ENCODE measurements around the gene SMAD4. TPM values are rescaled to one million over a fixed set of nuclear protein-coding genes. Genes with fewer than 3 reads are reported as not detected.
"Not testable (repeated sequence)": the region's sequence is repeated elsewhere in the genome, so short reads cannot be mapped to it uniquely, and the experiment has no call there.

The SMAD4 gene
- polyA plus RNA-seq, 3 donors = 15.8 to 45.1 (median 28.3) TPM

DNA sequence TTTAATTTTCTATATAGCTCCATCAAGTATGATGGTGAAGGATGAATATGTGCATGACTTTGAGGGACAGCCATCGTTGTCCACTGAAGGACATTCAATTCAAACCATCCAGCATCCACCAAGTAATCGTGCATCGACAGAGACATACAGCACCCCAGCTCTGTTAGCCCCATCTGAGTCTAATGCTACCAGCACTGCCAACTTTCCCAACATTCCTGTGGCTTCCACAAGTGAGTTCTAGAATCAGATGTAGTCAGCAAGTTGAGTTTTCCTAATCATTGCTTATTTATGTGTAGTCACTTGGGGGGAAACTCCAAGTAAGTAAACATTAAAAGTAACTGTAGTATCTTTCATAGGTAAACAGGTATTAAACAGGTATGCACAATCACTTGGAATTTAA is 24.8 kb downstream of the SMAD4 start:
- no peak overlapping the region for H3K27ac ChIP-seq (ENCODE audit: low read depth, low read length)
- 89 to 97% (median 92%) methylated on average over 3 of the region's 3 CpGs for WGBS, 3 donors

DNA sequence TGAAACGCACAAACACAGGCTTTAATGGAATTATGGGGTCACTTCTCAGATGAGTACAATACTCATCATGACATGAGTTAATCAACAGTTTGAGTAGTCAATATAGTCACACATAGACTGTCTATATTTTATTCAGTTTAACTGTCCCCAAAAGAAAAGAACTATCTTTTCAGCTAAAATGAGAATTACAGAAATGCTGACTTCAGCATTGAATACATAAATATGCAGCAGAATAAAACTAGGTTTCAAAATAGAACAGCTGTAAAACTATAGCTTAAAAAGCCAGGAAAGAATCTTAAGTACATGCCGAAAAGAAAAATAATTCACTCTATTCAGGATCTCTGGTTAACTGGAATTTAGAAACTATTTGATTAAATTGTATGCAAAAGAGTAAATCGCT is 30.0 kb downstream of the SMAD4 start:
- H3K27ac ChIP-seq (ENCODE audit: low read depth, low read length) = no peak overlapping the region
- 89 to 93% (median 90%) methylated on average over 3 of the region's 3 CpGs for WGBS, 3 donors

DNA sequence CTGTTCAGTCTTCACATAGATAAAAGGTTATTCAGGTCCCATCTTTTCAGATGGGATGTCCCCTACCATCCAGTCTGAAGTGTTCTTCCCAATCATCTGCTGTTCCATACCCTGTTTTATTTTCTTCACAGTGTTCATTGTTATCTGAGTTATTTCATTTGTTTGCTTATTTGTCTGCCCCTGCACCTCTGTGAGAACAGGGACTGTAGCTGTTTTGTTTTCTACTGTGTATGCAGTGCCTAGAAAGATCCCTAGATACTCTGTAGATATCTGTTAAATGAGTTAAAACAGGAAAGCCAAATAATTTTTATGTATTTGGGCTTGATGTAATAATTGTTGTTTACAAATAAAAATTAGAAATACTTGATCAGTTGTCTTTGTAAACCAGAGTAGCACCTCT is 34.2 kb downstream of the SMAD4 start:
- no peak overlapping the region for H3K27ac ChIP-seq (ENCODE audit: low read depth, low read length)

DNA sequence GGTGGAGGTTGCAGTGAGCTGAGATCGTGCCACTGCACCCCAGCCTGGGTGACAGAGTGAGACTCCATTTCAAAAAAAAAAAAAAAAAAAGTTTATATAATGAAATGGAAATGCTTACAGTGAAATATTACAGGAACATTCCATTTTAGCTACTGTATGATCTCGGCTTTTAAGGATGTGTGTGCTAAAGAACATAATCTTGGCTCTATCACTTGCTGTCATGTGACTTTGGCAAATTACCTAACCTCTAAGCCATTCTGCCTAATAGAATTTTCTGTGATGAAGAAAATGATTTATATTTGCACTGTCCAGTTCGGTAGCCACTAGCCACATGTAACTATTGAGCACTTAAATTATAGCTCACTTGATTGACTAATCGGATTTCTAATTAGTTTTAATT is 36.3 kb downstream of the SMAD4 start:
- 78 to 84% (median 80%) methylated on average over 4 of the region's 4 CpGs for WGBS, 3 donors

DNA sequence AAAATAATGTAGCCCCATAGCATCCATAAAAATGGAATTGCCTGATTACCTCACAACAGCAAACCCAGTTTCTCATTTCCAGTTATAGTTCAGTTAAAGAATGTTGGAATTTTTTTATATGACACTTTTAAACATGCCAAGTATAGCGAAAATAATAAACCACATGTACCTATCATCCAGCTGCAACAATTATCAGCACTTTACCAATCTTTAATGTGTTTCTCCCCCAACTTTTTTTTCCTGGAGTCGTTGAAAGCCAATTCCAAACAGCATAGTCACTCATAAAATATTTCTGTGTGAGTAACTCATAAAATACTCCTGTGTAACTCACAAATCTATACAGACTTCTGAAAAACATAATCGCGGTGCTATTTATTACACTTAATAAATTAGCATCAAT is 38.1 kb downstream of the SMAD4 start:
- 88% methylated on average over 4 of the region's 4 CpGs for WGBS, 3 donors
- no peak overlapping the region for H3K27ac ChIP-seq (ENCODE audit: low read depth, low read length)

More for the DNA sequence above, 36.3 kb downstream of the SMAD4 start:
- H3K27ac ChIP-seq (ENCODE audit: low read depth, low read length) = no peak overlapping the region

DNA sequence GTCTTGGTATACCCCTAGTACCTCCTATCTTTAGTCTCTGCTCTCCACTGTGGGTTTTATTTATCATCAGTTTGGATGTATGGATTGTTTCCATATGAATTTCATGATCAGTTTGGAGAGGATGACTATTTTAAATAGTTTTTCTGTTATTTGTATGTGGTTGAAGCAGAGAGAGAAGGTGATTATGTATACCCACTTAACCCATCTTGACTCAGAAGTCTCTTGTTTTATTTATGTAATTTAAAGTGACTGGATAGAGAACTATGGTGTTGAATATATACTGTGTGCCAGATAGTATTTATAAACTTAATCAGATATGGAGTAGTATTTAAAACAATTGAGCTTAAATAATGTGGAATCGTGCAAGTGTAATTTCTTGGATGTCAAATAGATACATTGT is 39.9 kb downstream of the SMAD4 start:
- 89 to 92% (median 91%) methylated on average over 1 of the region's 1 CpG for whole genome bisulfite sequencing, 3 donors
- no peak overlapping the region for H3K27ac ChIP-seq (ENCODE audit: low read depth, low read length)

DNA sequence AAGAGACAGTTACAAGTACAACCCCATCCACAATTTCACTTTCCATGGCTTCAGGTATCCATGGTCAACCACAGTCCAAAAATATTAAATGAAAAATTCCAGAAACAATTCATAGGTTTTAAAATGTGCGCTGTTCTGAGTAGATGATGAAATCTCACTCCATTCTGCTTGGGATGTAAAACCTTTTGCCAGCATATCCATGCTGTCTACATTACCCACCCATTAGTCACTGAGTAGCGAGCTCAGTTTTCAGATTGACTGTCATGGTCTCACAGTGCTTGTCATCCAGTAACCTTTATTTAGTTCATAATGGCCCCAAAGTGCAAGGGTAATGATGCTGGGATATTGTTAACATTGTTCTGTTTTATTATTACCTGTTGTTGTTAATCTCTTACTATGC is 40.5 kb downstream of the SMAD4 start:
- 90 to 96% (median 95%) methylated on average over 2 of the region's 2 CpGs for WGBS, 3 donors
- H3K27ac ChIP-seq (ENCODE audit: low read depth, low read length) = no peak overlapping the region

DNA sequence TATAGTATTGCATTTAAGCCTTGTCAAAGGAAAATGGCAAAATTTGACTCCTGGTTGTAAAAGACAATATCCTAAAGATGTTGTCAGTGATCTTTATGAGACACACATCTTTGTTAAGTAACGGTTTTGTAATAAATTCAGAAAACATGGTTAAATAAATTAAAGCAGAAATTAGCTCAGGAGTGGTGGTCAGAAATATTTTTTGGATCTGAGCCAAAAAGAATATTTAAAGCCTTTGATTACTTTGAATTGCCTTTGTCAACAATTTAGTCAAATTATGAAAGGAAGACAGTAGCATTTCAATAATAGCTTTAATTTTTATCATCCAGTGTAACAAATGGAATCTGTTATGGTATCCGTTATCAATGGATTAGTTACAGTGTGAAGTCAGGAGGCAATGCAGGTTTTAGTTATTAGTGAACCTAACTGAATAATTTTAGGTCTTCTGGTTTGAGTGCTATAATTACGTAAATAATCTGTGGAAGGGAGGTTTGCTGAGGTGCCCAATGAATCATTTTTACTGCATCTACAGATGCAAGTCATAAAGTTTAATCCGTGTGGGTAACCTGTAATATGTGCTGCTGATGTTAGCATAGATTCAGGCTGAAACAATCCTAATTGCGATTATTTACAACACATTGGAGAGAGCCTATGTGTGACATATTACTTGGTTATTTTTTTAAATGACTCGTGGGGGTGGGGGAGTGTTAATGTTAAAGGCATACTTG is 42.7 kb downstream of the SMAD4 start:
- WGBS, 3 donors = 93 to 95% (median 94%) methylated on average over 6 of the region's 6 CpGs
- no peak overlapping the region for H3K27ac ChIP-seq (ENCODE audit: low read depth, low read length)

DNA sequence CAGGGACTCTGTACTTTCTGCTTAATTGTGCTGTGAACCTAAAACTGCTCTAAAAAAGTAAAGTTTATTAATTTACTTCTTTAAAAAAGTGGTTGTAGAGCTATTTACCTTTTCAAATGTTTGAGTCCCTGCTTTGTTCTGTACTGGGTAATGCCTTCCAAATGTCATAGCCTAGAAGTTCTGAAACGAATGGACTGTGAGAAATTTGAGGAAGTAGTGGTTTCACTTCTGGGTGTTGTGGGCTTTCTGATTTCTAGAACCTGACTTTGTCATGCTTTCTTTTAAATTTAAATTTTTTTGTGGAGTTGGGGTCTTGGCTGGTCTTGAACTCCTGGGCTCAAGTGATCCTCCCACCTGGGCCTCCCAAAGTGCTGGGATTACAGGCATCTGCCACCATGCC is 44.6 kb downstream of the SMAD4 start:
- 40 to 75% (median 42%) methylated on average over 1 of the region's 1 CpG for WGBS, 3 donors
- H3K27ac ChIP-seq (ENCODE audit: low read depth, low read length) = no peak overlapping the region

DNA sequence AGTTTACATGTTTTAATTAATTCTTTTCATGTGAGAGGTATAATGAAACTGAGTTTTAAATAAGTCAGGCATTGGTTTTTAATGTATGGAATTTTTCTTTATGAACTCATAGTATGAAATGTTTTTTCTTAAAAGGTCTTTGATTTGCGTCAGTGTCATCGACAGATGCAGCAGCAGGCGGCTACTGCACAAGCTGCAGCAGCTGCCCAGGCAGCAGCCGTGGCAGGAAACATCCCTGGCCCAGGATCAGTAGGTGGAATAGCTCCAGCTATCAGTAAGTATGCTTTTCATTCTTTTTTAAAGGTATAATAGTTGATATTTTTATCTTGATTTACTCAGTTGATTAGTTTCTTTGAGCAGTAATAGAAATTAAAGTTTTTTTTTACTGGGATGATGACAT is 46.5 kb downstream of the SMAD4 start:
- WGBS, 3 donors = 79 to 84% (median 83%) methylated on average over 4 of the region's 4 CpGs

DNA sequence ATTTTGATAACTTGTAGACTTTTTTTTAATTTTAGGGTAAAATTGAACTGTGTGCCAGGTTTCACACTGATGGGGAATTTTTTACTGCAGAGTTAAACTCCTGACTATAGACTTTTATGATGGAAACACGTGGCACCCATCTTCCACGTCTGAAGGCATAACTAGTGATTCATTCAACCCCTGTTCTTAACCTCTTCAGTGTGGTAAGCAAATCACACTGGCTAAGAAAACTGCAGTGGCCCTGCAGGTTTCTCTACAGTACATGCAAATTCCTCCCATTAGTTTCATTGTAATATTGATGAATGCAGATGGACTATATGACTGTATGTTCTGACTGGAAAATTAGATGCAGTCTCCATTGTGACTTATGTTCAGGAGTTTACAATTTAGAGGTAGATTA is 47.2 kb downstream of the SMAD4 start:
- 62 to 81% (median 70%) methylated on average over 2 of the region's 2 CpGs for WGBS, 3 donors
- no peak overlapping the region for H3K27ac ChIP-seq (ENCODE audit: low read depth, low read length)

More for the DNA sequence above, 46.5 kb downstream of the SMAD4 start:
- H3K27ac ChIP-seq (ENCODE audit: low read depth, low read length) = no peak overlapping the region

DNA sequence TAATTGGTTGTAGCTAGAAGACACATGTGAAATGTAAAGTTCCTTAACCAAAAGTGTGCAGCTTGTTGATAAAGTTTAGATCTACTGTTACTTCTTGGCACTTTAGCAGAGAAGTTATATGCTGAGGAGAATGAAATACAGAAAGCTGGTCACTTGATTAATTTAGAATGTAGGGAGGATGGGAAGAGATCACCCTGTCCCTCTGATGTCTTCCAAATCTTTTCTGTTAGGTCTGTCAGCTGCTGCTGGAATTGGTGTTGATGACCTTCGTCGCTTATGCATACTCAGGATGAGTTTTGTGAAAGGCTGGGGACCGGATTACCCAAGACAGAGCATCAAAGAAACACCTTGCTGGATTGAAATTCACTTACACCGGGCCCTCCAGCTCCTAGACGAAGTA is 48.0 kb downstream of the SMAD4 start:
- H3K27ac ChIP-seq (ENCODE audit: low read depth, low read length) = no peak overlapping the region
- 96 to 98% (median 96%) methylated on average over 5 of the region's 5 CpGs for WGBS, 3 donors

DNA sequence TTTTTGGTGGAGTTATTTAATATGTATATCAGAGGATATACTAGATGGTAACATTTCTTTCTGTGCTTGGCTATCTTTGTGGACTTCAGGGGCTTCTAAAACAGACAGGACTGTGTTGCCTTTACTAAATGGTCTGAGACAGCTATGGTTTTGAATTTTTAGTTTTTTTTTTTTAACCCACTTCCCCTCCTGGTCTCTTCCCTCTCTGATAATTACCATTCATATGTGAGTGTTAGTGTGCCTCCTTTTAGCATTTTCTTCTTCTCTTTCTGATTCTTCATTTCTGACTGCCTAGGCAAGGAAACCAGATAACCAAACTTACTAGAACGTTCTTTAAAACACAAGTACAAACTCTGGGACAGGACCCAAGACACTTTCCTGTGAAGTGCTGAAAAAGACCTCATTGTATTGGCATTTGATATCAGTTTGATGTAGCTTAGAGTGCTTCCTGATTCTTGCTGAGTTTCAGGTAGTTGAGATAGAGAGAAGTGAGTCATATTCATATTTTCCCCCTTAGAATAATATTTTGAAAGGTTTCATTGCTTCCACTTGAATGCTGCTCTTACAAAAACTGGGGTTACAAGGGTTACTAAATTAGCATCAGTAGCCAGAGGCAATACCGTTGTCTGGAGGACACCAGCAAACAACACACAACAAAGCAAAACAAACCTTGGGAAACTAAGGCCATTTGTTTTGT is 52.7 kb downstream of the SMAD4 start:
- no peak overlapping the region for H3K27ac ChIP-seq (ENCODE audit: low read depth, low read length)
- 40 to 50% (median 48%) methylated on average over 2 of the region's 2 CpGs for WGBS, 3 donors

DNA sequence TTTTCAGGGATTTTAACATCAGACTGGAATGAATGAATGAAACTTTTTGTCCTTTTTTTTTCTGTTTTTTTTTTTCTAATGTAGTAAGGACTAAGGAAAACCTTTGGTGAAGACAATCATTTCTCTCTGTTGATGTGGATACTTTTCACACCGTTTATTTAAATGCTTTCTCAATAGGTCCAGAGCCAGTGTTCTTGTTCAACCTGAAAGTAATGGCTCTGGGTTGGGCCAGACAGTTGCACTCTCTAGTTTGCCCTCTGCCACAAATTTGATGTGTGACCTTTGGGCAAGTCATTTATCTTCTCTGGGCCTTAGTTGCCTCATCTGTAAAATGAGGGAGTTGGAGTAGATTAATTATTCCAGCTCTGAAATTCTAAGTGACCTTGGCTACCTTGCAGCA is 53.4 kb downstream of the SMAD4 start:
- WGBS, 3 donors = 56 to 89% (median 77%) methylated on average over 1 of the region's 1 CpG
- no peak overlapping the region for H3K27ac ChIP-seq (ENCODE audit: low read depth, low read length)

DNA sequence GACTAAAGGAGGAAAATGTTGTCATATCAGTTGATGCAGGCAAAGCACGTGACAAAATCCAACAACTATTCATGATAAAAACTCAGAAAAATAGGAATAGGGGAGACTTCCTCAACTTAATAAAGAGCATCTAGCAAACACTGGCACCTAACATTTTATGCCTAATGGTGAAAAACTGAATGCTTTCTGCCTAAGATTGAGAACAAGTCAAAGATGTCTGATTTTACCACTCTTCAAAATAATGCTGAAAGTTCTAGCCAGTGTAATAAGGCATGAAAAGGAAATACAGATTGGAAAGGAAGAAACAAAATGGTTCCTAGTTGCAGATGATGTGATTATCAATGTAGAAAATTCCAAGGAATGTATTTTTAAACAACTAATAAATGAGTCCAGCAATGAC is 58.4 kb downstream of the SMAD4 start:
- no peak overlapping the region for H3K27ac ChIP-seq (ENCODE audit: low read depth, low read length)
- WGBS, 3 donors = 96 to 100% (median 100%) methylated on average over 1 of the region's 1 CpG

DNA sequence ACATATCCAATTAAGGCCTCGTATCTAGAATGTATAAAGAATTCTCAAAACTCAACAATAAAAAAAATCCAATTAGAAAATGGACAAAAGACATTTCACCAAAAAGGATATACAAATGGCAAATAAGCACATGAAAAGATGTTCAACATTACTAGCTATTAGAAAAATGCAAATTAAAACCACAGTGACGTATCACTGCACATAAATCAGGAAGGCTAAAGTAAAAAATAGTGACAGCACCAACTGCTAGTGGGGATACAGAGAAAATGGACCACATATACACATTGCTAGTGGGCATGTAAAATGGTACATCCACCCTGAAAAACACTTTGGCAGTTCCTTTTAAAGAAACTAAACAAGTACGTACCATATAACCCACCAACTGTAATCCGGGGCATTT is 59.7 kb downstream of the SMAD4 start:
- no peak overlapping the region for H3K27ac ChIP-seq (ENCODE audit: low read depth, low read length)
- 88 to 93% (median 92%) methylated on average over 4 of the region's 4 CpGs for WGBS, 3 donors

DNA sequence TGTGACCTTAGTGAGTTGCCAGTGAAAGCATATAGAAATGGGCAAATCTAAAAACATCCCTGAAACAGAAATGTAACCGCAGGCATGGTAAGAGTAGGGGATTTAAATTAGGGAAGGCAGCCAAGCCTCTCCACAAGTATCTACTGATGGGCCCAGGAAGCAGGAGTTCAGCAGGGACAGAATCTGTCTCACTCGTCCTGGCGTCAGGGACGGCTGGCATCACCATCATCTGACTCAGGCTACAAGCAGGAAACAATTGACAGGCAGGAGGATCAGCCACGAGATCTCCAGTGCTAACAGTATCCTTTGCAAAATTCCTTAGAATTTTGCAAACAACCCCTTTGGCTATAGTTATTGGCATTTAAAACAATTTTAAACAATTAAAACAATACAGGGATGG is 61.3 kb downstream of the SMAD4 start:
- 69 to 77% (median 75%) methylated on average over 5 of the region's 5 CpGs for WGBS, 3 donors
- H3K27ac ChIP-seq (ENCODE audit: low read depth, low read length) = no peak overlapping the region

DNA sequence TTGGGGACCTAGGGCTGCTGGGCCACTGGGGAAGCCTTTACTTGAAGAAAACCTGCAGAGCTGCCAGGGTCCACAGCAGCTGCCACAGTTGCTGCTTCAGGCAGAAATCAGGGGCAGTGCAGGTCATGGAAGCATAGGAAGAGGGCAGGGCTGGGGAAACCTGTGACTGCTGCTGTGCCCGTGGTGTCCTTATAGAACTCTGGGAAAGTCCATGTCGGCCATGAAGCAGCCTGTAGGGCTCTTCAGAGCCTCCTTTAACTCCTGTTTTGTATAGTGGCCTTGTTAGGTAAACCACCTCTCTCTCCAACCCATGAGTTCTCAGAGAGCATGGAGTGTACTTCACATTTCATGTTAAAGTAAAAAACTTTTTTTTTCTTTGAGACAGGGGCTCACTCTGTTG is 62.1 kb downstream of the SMAD4 start:
- no peak overlapping the region for H3K27ac ChIP-seq (ENCODE audit: low read depth, low read length)
- WGBS, 3 donors = 57 to 71% (median 60%) methylated on average over 2 of the region's 2 CpGs

DNA sequence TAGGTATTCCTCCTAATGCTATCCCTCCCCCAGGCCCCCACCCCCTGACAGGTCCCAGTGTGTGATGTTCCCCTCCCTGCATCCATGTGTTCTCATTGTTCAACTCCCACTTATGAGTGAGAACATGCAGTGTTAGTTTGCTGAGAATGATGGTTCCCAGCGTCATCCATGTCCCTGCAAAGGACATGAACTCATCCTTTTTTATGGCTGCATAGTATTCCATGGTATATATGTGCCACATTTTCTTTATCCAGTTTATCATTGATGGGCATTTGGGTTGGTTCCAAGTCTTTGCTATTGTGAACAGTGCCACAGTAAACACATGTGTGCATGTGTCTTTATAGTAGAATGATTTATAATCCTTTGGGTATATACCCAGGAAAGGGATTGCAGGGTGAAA is 63.0 kb downstream of the SMAD4 start:
- WGBS, 3 donors = 88 to 100% (median 95%) methylated on average over 1 of the region's 1 CpG
- not testable (repeated sequence) for H3K27ac ChIP-seq (ENCODE audit: low read depth, low read length)
